SKM-1 treated with dmso at 0.1 percent for 144 hours (cell line): ENCODE results near the gene ANKRD16.
"Not testable (repeated sequence)": the region's sequence is repeated elsewhere in the genome, so short reads cannot be mapped to it uniquely, and the experiment has no call there.

Source experiments
- DNase-seq: peaks from one replicate; lab custom pipeline; 2025; ENCODE audit not compliant: unreplicated experiment; lab: John Stamatoyannopoulos, UW

The ANKRD16 gene

DNA sequence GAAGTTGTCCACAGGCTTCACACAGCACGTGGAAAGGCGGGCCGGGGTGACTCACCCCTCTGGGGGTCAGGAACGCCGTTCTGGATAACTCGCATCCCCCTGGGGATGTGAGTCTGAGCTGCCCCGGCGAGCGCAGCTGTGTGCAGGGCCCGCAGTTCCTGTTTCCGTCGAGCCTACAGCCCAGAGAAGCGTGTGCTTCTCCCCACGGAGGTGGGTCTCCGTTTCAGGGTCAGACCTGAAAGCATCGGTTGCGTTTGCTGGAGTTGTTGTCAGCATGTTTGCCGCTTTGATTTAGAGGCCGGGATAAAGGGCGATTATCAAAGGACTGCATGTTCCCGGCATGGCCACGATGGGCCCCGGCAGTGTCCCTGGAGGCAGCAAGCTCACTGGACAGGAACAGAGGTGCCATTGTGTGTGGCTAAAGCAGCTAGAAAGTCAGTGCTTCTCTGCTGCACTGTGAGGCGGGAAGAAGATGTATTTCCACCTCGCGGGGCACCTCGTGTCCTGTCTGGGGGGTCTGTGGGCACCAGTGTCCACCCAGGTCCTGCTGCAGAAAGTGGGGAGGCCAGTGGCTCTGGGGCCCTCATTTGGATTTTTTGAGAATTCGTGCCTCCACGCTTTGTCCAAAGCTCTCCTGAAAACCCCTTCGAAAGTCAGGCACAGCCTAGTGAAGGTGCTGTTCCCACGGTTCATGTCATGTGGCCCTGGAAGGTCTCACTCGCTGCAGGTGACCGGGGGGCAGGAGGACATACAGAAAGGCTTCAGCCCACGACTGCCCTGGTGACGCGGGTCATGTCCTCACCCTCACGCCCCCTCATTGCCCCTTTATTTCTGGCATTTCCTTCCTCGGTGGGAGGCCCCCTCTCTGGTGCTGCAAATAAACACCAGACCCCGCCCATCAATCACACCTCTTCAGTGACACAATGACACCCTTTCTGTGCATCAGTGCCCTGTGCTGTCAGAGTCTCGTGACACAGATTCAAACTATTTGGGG, 49.1 kb downstream of the ANKRD16 start:
- DNase-seq, result no peak

DNA sequence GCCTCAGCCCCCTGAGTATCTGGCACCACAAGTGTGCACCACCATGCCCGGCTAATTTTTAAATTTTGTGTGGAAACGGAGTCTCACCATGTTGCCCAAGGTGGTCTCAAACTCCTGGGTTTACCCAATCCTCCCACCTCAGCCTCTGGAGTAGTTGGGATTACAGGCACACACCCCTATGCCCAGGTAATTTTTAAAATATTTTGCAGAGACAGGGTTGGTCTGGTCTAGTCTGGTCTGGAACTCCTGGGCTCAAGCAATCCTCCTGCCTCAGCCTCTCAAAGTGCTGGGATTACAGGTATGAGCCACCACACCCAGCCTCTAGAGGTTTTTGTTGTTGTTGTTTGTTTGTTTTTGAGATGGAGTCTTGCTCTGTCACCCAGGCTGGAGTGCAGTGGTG, 53.5 kb downstream of the ANKRD16 start:
- DNase-seq, result not testable (repeated sequence)

DNA sequence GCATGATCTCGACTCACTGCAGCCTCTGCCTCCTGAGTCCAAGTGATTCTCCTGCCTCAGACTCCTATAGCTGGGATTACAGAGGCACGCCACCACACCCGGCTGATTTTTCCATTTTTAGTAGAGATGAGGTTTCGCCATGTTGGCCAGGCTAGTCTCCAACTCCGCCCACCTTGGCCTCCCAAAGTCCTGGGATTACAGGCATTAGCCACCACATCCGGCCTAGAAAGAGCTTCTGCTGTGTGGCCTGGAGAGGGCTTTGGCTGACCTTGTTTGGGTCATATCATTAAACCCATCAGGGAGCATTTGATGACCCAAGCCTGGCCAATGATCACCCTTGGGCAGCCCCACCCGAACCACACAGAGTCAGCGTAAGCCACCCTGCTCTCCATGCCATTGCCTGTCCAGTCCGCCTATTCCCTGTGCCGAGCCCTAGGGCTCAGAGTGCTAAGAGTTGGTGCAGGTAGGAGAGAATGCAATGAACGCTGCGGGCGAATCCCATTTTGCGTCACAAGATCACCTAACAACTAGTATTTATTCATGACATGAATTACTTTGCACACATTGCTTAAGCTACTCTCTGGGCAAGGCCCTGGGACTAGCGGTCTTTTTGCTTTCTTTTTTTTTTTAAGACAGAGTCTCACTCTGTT, 54.1 kb downstream of the ANKRD16 start:
- DNase-seq, result no peak

DNA sequence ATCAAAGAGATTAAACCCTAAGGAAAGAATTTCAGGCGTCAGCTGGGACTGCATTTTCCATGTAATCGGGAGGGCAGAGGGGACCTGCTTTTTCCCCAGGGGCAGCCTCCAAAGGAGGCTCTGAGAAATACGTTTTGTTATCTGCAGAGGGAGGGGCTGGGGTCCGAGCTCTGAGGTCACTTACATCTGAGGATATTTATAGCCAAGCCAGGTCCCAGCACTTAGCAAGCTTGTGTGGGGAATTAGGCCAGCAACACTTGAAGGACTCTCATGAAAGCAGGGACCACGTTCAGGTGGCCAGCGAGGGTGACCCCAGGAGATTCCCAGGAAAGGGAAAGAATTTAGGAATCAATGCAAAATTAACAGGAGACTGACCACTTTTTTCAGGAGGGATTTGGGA, 55.9 kb downstream of the ANKRD16 start:
- no peak for DNase-seq

DNA sequence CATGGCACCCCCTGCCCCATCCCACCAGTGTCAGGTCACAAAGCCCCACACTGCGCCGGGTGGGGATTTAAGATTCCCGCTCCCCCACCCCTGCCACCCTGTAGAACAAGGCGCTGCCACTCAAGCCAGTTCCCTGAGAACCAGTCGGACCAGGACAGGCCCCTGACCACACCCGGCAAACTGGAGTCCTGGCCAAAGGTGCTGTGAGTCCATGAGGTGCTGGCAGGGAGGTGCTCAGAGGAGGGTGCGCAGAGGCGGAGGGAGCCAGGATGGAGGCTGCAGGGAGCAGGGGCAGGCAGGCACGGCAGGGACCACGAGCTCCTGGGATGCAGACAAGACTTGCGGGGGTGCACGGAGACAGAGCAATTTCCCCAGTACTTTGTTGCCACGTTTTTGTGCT, 56.7 kb downstream of the ANKRD16 start:
- no peak for DNase-seq

DNA sequence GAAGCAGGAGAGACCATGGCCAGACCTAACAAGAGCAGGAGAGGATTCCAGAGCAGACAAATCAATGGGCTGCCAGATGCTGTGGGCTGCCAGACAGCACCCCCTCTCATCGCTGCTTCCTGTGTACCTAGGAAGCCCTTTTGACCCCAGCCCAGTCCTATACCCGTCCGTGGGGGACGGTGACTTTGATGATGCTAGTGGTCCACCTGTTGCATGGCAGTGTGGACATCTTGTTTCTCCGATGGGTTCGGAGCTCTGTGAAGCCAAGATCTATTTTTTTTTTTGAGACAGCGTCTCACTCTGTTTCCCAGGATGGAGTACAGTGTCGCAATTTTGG, 58.3 kb downstream of the ANKRD16 start:
- DNase-seq, result no peak

DNA sequence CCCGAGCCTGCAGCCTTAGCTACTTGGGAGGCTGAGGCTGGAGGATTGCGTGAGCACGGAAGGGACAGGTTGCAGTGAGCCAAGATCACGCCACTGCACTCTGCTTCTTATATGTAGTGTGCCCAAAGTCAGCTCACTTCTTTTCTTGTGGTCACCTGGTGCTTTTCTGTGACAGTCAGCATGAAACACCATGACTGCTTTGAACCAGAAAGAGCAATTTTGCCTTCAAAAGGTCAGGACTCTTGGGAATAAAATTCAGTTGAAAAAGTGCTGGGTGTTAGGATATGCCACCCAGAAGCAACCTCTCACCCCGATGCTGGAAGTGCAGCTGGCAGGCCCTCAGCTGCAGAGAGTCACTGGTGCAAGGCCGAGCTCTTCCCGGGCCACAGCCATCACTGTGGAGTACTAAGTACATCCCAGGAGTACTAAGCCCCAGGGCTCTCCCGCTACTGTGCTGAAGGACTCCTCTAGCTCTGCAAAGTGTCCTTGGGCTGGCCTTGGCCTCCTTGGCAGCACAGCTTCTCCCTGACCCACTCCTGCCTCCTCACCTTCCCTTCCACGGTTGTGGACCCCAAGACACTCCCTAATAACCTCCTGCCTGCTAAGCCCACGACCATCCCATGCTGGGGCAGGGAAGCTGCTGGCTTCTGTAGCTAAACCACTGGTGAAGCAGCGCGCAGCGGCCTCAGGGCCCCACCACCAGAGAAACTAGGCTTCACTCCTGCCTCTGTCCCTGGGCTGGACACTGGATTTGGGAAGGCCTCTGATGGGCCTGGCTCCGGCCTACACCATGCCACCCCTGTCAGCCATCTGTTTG, 58.9 kb downstream of the ANKRD16 start:
- no peak for DNase-seq

DNA sequence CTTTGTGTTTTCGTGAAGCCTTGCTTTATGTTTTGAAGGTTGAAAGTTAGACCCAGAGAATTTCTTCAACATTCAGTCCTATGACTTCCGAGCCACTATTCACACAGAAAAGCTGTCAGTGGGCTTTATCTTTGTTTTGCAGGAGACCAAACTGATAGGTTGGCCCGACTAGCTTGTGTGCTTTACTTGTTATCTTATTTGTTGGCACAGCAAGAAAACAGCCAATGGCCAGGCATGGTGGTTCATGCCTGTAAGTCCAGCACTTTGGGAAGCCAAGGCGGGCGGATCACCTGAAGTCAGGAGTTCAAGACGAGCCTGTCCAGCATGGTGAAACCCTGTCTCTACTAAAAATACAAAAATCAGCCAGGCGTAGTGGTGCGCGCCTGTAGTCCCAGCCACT, 60.4 kb downstream of the ANKRD16 start:
- no peak for DNase-seq

DNA sequence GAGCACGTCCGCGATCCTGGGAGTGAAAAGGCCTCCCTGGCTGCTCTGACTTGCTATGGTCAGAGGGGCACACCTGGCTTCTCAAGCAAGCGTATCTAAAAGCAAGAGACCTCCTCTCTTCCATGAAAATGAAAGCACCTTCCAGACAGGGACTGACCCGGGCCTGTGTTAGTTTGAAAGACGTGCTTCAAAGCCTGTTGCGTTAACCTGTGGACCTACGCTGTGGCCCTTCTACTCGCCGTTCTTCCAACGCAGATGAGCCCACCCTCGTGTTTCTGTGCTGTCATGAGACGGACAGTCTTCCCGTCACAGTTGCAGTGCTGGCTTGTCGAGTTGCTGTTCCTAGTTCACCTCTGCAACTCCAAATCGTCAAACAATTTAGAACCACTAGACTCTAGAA, 61.0 kb downstream of the ANKRD16 start:
- no peak for DNase-seq

DNA sequence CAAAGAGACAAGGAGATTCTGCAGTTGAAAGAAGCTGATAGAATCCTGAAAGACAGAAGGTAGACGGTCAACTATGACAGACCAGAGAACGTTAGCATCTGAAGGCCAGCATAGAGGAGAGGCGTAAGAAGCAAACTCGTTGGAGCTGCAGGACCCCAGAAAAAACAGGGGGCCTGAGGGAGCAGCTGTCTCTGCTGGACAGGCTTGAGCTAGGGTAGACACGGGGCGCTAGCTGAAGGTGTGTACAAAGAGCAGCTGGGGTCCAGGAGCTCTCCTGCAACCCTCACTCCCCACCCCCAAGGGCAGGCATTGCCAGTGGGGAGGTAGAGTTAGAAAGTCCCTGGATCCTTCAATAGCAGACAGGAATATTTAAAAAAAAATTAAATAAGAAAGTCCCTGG, 61.9 kb downstream of the ANKRD16 start:
- no peak for DNase-seq

DNA sequence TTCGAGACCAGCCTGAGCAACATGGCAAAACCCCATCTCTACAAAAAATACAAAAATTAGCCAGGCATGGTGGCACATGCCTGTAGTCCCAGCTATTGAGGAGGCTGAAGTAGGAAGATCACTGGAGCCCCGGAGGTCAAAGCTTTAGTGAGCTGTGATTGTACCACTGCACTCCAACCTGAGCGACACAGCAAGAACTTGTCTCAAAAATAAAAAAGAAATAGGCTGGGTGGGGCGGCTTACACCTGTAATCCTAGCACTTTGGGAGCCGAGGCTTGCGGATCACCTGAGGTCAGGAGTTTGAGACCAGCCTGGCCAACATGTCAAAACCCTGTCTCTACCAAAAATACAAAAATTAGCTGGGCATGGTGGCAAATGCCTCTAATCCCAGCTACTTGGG, 63.2 kb downstream of the ANKRD16 start:
- DNase-seq, result not testable (repeated sequence)

DNA sequence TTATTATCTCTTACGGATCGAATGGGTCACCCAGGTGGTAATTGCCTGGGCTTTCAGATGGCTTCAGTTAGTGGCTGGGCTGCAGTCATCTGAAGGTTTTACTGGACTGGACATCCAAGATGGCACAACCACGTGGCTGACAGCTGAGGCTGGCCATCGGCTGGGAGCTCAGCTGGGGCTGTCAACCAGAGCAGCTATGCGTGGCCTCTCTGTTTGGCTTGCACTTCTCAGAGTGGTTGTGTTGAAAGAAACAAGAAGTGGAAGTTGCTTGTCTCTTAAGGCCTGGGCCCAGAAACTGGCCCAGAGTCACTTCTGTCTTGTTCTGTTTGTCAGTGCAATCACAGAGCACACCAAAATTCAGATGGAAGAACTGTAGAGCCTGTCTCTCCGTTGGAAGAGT, 70.8 kb downstream of the ANKRD16 start:
- DNase-seq, result no peak

DNA sequence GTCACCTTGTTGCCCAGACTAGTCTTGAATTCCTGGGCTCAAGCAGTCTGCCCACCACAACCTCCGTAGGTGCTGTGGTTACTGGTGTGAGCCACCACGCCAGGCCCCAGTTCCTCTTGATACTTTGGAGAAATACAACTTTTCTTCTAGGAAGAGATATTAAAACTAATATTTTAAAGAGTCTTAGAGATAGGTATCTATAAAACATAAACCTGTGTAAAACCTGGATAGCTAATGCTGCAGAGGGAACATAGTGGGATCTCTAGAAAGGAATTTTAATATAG, 71.7 kb downstream of the ANKRD16 start:
- no peak for DNase-seq

DNA sequence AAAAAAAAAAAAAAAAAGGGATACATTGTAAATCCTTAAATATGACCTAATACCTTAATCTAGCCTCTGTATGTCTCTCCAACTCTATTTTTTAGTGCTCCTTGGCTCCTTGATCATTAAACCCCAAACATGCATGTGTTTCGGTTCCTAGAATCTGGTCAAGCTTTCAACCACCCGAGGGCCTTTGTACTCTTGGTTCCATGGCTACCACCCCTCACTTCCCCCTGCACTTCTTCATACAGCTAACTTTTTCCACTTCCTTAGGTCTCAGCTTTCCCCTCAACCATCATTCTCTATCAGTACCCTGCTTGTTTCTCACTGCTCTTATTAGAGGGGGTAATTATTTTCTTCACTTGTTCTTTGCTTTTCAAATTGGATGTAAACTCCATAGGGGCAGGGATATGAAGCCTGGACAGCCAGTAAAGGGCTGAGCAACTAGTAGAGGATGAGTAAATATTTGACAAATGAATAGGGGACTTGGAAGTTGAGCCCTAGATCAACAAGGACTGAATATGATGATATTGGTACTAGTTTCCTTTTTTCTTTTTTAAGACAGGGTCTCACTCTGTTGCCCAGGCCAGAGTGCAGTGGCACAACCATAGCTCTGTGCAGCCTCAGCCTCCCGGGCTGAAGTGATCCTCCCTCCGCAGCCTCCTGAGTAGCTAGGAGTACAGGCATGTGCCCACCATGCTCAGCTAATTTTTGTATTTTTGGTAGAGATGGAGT, 72.2 kb downstream of the ANKRD16 start:
- no peak for DNase-seq

DNA sequence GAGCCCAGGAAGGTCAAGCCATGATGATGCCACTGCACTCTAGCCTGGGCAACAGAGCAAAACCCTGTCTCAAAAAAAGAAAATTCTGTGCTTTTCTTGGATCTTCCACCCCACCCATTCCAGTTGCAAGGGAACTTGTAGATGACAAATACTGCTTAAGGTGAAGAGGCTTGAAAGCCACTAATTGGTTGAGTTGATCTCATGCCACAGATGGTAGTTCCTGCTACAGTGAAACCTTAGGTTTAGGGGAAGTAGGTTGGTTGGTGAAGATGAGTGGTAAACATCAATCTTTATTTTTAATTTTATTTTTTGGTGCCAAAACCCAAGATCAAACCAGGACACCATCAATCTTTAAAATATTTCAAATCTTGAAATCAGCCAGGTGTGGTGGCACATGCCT, 73.5 kb downstream of the ANKRD16 start:
- peak; percentile 27 for DNase-seq

DNA sequence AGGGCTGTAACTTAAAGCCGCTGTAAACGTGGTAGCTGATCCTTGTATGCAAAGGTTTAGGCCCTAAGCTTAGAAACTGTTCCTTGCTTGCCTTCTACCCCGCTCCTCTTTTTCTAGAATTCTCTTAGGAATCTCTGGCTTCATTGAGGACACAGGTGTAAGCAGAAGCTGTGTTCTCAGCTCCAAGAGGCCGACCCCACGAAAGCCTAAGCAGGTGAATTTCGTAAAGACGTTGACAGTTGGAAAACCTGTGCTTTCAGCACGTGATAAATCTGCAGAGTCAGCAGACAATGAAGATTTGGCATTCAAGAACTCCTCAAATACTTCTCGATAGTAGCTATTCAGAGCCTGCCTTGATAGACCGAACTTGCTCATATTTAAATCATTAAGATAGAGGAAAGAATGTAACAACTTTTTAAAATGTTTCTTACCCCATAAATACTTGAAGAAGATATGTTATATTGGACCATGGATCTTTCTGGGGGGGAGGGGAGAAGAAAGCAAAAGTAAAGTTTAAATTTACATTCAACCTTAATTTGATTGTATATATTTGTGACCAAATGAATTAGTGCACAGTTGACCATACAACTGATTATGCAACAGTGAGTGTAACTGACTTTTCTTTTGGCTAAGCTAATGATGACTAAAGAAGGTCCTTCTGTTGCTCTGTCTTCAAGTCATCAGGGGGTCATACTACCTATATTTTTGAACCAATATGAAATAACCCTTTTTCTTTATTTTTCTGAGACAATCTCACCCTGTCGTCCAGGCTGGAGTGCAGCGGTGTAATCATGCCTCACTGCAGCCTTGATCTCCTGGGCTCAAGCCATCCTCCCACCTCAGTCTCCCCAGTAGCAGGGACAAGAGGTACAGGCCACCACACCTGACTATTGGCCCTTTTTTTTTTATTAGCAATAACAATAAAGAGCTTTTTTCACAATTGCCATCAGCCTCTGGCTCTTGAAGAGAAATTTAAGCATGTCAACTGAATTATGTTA, 75.3 kb downstream of the ANKRD16 start:
- no peak for DNase-seq

DNA sequence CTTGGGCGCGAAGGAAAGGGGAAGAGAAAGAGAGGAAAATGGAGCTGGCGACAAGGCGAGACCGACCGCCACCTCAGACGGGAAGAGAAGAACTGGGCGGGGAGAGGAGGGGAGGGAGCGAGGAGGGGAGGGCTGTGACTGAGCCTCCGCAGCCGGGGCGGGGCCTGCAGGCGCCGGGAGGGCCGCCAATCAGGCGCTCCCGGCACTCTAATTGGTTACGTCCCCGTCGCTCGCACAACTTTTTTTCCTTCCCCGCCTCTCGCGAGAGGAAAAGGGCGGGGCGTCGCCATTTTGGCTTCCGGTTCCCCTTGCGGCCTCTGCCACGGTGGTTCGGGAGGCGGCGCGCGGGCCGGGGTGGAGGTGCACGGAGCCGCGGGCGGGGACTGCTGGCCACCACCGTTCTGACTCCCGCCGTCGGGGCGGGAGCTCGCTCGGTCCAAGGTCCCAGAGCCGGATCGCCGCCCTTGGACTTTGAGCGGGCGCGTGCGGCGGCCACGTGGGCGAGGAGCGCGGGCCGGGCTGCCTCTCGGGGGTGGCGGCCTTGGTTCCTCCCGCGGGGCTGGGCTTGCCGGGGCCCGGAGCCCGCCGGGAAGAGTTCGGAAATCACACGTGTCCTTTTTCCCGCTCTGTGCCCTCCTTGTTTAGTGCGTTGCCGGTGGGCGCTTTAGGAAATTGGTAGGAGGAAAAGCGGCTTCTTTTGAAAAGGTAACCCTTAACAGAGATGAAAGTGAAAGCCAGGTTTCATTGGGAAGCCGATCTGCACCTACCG, 76.2 kb downstream of the ANKRD16 start, which contains the start of gene GDI2:
Gene GDI2, minus strand, starts transcription at position 94 of the 769 bp plus-strand sequence. CDS start 176 bp downstream, outside the sequence.
- DNase-seq, result peak; percentile 88

DNA sequence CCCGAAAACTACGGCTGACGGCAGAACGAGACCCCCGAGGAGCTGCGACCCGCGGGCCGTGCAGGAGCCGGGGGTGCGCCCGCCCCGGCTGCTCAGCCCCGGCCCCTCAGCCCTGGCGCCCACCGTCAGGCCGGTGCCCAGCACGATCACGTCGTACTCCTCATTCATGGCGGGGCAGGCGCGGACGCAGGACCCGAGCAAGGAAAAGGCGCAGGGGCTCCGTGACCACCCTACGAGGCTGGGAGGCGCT, 76.7 kb downstream of the ANKRD16 start:
- DNase-seq, result no peak

DNA sequence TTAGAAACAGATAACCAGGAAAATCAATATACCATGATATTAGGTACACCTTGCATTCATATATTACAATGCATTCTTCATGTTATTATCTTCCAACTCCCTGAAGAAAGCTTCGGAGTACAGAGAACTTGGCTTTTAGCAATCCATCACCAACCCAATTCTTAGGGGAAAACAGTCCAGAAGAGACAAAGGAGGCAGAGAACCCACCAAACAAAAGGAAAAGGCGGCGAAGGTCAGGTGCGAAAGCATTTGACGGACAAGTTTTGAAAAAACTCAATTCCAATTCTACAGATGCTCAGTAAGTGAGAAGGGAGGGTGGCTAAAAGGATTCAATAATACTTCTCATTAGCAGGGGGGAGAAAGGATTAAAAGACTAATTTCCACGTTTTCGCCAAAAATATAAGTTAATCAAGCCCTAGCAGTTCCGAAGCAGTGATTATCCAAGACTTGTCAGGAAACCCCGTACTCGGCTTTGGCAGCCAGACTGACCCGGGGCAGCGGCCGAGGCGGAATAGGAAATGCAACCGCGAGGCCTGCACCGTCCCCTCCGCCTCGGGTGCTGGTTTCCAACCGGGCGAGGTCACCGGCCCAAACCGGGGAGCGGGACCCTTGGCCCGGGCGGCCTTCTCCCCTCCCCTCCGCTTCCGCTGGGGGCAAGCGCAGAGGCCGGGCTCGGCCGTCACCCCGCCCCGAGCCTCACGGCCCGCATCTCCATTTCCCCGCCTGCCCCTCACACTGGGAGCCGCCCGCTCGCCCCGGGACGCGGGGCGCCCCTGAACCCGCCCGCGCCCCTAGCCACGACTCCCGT, 77.2 kb downstream of the ANKRD16 start:
- DNase-seq, result no peak
